GM21360 (cell line): ENCODE results near the gene LIN37.
"Not testable (repeated sequence)": the region's sequence is repeated elsewhere in the genome, so short reads cannot be mapped to it uniquely, and the experiment has no call there.

ENCODE experiments used
- ATAC-seq: cut with Tn5 transposase; IDR thresholded peaks from one replicate; pipeline ENCODE4 v1.9.1; 2021; ENCODE audit warnings: mild to moderate bottlenecking, moderate library complexity; ENCODE audit not compliant: unreplicated experiment

Gene LIN37

DNA sequence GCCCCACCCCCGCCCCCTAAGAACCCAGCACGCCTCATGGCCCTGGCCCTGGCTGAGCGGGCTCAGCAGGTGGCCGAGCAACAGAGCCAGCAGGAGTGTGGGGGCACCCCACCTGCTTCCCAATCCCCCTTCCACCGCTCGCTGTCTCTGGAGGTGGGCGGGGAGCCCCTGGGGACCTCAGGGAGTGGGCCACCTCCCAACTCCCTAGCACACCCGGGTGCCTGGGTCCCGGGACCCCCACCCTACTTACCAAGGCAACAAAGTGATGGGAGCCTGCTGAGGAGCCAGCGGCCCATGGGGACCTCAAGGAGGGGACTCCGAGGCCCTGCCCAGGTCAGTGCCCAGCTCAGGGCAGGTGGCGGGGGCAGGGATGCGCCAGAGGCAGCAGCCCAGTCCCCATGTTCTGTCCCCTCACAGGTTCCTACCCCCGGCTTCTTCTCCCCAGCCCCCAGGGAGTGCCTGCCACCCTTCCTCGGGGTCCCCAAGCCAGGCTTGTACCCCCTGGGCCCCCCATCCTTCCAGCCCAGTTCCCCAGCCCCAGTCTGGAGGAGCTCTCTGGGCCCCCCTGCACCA, 38.9 kb downstream of the LIN37 start:
- no peak for ATAC-seq

- no peak for ATAC-seq
Observed at GRCh38 chr19:35788205-35788960, 40.0 kb downstream of the LIN37 start.

GRCh38 chr19:35789195-35789977, 41.0 kb downstream of the LIN37 start:
- no peak for ATAC-seq

DNA sequence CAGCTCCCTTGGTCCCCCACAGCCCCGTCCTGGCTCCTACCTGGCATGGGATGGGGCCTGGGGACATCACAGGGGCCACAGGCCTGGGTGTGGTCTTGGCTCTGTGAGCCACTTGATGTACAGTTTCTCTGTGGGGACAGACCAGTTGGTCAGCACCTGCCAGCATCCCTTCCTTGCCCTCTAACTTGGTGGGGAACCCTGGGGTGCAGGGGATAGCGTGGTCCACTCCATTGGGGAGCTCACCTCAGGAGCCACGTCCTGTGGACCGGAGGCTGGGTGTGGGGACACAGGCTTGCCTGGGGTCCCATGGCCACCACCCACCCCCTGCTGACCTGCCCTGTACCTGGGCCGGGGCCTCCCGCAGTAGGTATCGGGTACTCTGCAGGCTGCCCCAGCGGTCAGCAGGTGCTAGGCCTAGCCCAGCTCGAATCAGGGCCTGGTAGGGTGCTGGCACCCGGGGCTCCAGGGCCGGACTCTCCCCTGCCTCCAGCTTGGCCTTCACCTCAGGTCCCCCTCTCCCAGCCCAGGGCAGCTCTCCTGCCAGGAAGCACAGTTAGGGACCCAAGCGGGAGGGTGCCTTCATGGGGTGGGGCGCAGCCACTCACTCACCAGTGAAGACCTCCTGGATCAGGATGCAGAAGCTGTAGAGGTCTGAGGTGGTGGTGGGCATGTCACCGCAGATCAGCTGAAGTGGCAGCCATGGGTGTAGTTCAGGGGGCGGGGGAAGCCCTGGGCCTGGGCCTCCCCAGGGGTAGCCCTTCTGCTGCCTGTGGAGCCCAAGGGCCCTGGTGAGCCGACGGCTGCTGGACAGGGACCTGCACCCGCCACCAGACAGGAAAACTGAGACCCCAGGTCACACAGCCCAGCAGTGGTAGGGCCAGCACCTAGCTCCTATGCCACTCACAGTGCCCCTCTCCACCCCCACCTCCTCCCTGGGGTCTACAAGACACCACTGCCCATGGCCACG, 41.9 kb downstream of the LIN37 start:
- no peak for ATAC-seq

DNA sequence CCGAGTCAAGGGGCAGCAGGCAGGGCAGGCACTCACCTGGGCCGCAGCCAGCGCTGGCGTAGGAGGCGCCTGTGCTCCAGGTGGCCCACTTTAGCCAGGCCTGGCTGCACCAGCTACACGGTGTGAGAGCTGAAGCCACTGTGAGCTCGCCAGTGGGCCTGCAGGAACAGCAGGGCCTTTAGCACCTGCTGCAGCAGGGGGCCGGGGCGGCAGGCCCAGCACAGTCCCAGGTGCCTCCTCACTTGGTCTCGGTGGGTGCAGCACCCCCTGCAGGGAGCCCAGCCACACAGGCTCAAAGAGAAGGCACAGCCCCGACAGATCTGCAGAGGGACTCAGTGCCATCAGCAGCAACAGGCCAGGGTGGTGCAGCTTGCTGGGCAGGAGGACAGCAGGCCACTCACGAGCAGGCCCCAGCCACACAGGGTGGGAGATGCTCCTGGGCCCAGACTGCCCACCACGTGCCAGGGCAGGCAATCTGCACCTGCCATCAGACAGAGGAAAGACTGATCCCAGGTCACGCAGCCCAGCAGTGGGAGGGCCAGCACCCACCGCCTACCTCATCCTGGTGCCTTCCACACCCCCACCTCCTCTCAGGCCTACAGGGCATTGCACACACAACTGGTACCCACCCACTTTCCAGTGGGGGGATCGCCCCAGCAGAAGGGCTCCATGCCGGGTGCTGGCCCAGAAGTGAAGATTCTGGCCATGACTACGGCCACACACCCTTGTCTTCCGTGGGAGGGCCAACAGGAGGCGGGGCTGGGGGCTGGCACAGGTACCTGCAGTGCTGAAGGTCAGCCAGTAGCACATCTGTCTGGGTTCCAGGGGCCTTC, 42.8 kb downstream of the LIN37 start:
- no peak for ATAC-seq

DNA sequence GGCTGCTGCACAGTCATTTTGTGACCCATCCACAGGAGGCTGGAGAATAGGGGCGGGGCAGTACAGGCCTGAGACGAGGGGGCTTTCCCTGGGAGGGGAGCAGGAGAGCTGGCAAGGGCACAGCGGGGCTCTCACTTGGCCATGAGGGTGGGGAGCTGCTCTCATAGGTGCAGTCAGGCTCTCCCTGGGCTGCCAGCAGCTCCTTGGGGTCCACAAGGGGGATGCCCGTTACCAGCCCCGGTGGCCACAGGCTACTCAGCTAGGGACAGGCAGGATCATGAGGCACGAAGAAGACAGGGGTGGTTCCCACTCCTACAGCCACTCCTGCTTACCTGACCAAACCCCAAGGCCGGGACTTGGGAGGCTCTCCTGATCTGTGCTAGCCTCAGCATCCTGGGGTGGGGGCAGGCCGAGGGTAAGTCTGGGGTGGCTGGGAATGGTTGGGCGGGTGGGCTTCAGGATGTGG, 43.5 kb downstream of the LIN37 start:
- no peak for ATAC-seq

- ATAC-seq, result no peak
Observed at GRCh38 chr19:35792312-35792711, 43.9 kb downstream of the LIN37 start.

DNA sequence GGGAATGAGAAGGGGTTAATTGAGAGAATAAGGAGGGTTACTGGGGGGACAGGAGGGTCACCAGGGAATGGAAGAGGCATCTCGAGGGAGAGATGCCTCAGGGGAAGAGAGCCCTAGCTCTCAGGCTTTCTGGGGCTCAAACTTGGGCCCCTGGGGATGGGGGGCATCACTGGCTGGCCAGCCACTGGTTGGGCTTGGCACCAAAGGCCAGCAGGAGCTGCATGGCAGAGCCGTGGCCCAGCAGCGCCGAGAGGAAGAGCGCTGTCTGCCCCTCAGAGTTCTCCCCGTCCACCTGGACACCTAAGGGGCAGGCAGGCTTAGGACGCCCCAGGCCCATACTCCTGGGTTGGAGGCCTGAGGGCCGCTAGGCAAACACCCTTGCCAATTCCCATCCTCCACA, 44.5 kb downstream of the LIN37 start:
- no peak for ATAC-seq

DNA sequence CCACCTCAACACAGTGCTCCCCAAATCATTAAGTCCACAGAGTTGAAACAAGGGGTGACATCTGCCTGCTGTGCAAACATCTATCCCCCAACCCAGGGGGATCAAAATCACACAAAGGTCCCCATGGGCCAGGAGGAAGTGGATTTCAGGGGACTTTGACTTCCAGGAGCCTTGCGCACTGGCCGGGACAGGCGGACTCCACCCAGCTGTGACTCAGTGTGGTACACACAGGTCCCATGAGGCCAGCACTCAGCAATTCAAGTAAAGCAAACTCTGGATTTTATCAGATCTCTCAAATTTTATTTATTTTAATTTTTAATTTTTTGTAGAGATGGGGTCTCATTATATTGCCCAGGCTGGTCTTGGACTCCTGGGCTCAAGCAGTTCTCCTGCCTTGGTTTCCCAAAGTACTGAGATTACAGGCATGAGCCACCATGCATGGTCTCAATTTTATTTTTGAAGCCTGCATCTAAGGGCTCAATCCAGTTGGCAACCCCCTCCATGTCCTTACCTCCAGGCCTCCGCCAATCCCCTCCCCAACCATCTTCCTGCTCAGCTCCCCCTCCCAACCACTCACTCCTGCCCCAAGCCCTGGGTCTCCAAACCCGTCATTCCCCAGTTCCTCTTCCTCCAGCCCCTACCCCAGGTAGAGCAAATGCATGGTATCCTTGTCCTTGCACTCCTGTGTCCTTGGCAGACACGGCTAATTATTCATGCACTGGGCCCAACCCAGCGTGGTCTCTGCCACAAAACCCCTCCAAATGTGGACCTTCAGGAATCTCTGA, 45.2 kb downstream of the LIN37 start:
- ATAC-seq, result no peak

DNA sequence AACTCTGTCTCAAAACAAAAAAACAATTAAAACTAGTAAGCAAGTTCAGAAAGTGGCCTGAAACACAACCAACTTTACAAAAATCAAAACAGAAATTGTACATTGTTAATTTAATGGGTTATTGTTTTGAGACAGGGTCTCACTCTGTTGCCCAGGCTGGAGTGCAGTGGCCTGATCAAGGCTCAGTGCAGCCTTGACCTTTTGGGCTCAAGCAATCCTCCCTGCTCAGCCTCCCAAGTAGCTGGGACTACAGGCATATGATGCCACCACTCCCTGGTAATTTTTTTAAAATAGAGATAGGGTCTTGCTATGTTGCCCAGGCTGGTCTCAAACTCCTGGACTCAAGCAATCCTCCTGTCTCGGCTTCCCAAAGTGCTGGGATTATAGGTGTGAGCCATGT, 47.2 kb downstream of the LIN37 start:
- not testable (repeated sequence) for ATAC-seq

DNA sequence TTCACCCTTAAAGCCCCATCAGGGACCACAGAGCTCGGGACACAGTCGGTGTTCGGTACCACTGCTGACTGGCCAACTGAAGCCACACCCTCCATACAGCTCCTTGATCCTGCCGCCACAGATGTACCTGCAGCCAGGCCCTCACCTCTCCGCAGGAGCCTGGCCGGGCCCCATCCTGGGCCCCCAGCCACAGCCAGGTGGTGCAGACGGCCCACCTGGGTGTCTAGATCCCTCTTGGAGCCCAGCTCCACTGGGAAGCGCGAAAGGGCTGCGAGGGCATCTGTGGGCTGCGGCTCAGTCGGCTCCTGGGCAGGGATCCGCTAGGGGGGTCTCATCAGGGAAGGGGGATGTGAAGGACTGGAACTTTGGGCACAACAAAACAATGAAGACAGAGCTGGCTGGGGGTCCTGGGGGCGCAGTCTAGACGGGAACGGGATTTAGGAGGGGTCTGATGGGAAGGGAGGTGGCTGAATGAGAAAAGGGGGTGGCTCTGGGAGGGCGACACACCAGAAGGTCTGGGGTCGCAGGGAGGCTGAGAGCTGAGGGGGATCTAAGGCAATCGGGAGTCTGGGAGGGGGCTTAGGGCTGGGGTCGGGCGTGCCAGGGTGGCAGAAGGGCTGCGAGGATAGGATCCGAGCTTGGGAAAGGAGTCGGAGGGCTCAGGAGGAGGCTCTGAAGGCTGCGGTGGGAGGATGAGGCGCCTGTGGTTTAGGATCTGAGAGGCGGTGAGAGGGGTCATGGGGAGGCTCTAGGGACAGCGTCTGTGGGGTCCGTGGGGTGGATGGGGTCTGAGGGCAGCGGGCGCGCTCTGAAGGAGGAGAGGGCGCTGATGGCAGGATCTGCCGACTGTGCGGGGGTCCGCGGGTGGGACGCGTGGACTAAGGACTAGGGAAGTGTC, 48.5 kb downstream of the LIN37 start:
- ATAC-seq, result no peak

DNA sequence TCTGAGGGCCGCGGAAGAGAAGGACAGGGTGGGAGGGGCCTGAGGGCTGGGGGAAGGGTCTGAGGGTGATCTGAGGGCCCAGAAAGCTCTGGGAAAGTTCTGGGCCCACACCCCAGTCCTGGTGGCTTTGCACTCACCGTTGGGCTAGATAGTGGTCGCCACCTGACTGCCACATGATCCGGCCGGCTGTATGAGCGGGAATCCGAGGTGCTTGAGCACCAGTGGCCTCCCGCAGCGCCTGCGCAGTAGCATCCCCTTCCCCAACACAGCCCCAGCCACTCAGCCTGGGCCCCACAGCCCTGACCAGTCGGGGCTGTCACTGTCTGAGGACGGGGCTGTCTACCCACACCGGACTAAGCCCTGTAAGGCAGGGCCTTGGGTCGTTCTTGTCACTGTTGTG, 49.3 kb downstream of the LIN37 start:
- no peak for ATAC-seq

DNA sequence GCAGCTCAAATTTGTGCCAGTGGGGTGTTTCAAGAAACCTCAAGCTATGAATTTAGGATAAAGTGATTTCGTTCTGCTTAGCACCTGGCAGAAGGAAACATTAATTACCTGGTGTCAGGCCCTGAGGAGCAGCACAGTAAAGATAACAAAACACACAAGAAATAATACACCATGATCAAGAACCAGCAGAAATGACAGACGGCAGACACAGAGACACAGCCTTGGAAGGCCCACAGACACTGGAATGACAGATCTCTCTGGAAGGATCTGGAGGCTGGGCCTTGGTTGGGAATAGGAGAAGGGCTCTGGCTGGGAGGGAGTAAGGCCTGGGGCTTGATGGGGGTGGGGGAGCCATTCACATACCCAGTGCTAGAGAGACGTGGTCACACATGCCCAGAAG, 53.5 kb downstream of the LIN37 start:
- no peak for ATAC-seq
